Stimulated activated effector memory CD8-positive, alpha-beta T cell treated with anti-CD3 and anti-CD28 coated beads, Interleukin-12 subunit alpha, Interleukin-12 subunit beta, amount 100 ng/mL, for 72 hours (primary cell): ENCODE results near the gene MYH15.
A peak's percentile ranks its signal among the peaks of the same experiment; 100 is the strongest.

Experiments
- ATAC-seq: fragments of 150-1000 bp; cut with Tn5 transposase; 2 replicates; pipeline ENCODE4 v1.10.0; 2021
- DNase-seq, 2 donors: peaks; one replicate each; pipeline ENCODE4 v3.0.0; 2021 to 2022; ENCODE audit warnings: low spot score in 2 of 2
- H3K27ac Mint-ChIP-seq: one replicate; pipeline ENCODE4 v1.8.0; 2022; ENCODE audit warnings: mild to moderate bottlenecking, mixed read lengths
- H3K36me3 Mint-ChIP-seq: one replicate; pipeline ENCODE4 v1.8.0; 2022; ENCODE audit warnings: mild to moderate bottlenecking, mixed read lengths
- H3K4me1 Mint-ChIP-seq: one replicate; pipeline ENCODE4 v1.8.0; 2022; ENCODE audit warnings: mixed read lengths
- H3K4me3 Mint-ChIP-seq: one replicate; pipeline ENCODE4 v1.8.0; 2022; ENCODE audit warnings: mild to moderate bottlenecking, mixed read lengths
- H3K9me3 Mint-ChIP-seq: one replicate; pipeline ENCODE4 v1.8.0; 2022; ENCODE audit warnings: mixed read lengths

MYH15 gene

GRCh38 chr3:108493862-108494261 is 16.5 kb downstream of the MYH15 start:
- no peak overlapping the region for H3K4me3 Mint-ChIP-seq
- ATAC-seq (no peak), DNase-seq (no peak)
- no peaks in the 10 kb centered on the region for H3K36me3 Mint-ChIP-seq
- no peak overlapping the region for H3K27ac Mint-ChIP-seq
- H3K9me3 Mint-ChIP-seq = no peaks in the 10 kb centered on the region
- H3K4me1 Mint-ChIP-seq = peaks cover 6% of the 10 kb centered on the region

- H3K27ac Mint-ChIP-seq = no peak overlapping the region
- H3K4me1 Mint-ChIP-seq = peaks cover 6% of the 10 kb centered on the region
- H3K36me3 Mint-ChIP-seq = no peaks in the 10 kb centered on the region
- ATAC-seq (no peak), DNase-seq (no peak)
- no peaks in the 10 kb centered on the region for H3K9me3 Mint-ChIP-seq
- H3K4me3 Mint-ChIP-seq = no peak overlapping the region
Measured at GRCh38 chr3:108491456-108491855, 18.9 kb downstream of the MYH15 start.

- Mint-ChIP-seq H3K4me3 (no peak overlapping the region), H3K27ac (no peak overlapping the region), H3K9me3 (no peaks in the 10 kb centered on the region), H3K4me1 (peaks cover 6% of the 10 kb centered on the region), H3K36me3 (no peaks in the 10 kb centered on the region)
- DNase-seq (peak; percentile 14 to 61), ATAC-seq (peak; percentile 69)
Measured at GRCh38 chr3:108489776-108490175, 20.6 kb downstream of the MYH15 start.

GRCh38 chr3:108488631-108489030 is 21.8 kb downstream of the MYH15 start:
- Mint-ChIP-seq H3K36me3 (no peaks in the 10 kb centered on the region), H3K4me3 (no peak overlapping the region), H3K9me3 (no peaks in the 10 kb centered on the region), H3K27ac (no peak overlapping the region), H3K4me1 (peaks cover 6% of the 10 kb centered on the region)
- no peak for DNase-seq
- ATAC-seq = peak; percentile 31

- Mint-ChIP-seq H3K9me3 (no peaks in the 10 kb centered on the region), H3K27ac (no peak overlapping the region)
- ATAC-seq = no peak
Measured at GRCh38 chr3:108487439-108487838, 23.0 kb downstream of the MYH15 start.

GRCh38 chr3:108486941-108487340 is 23.5 kb downstream of the MYH15 start:
- no peak overlapping the region for H3K27ac Mint-ChIP-seq
- H3K9me3 Mint-ChIP-seq = no peaks in the 10 kb centered on the region
- DNase-seq = no peak
- no peaks in the 10 kb centered on the region for H3K4me1 Mint-ChIP-seq
- H3K36me3 Mint-ChIP-seq = no peaks in the 10 kb centered on the region
- no peak overlapping the region for H3K4me3 Mint-ChIP-seq
- no peak for ATAC-seq

More at GRCh38 chr3:108487439-108487838, 23.0 kb downstream of the MYH15 start:
- H3K4me3 Mint-ChIP-seq = no peak overlapping the region
- H3K36me3 Mint-ChIP-seq = no peaks in the 10 kb centered on the region
- no peaks in the 10 kb centered on the region for H3K4me1 Mint-ChIP-seq
- no peak for DNase-seq

GRCh38 chr3:108486338-108486737 is 24.1 kb downstream of the MYH15 start:
- H3K4me3 Mint-ChIP-seq = no peak overlapping the region
- H3K9me3 Mint-ChIP-seq = no peaks in the 10 kb centered on the region
- DNase-seq (no peak), ATAC-seq (no peak)
- no peak overlapping the region for H3K27ac Mint-ChIP-seq
- no peaks in the 10 kb centered on the region for H3K4me1 Mint-ChIP-seq
- H3K36me3 Mint-ChIP-seq = no peaks in the 10 kb centered on the region

- no peak overlapping the region for H3K27ac Mint-ChIP-seq
- ATAC-seq = no peak
- DNase-seq = no peak
- H3K4me1 Mint-ChIP-seq = no peaks in the 10 kb centered on the region
- no peak overlapping the region for H3K4me3 Mint-ChIP-seq
- no peaks in the 10 kb centered on the region for H3K36me3 Mint-ChIP-seq
- no peaks in the 10 kb centered on the region for H3K9me3 Mint-ChIP-seq
Measured at GRCh38 chr3:108485146-108485545, 25.2 kb downstream of the MYH15 start.

GRCh38 chr3:108479224-108479623 is 31.2 kb downstream of the MYH15 start:
- H3K36me3 Mint-ChIP-seq = no peaks in the 10 kb centered on the region
- no peaks in the 10 kb centered on the region for H3K9me3 Mint-ChIP-seq
- H3K4me1 Mint-ChIP-seq = no peaks in the 10 kb centered on the region
- no peak overlapping the region for H3K27ac Mint-ChIP-seq
- H3K4me3 Mint-ChIP-seq = no peak overlapping the region
- ATAC-seq (no peak), DNase-seq (no peak)

GRCh38 chr3:108477511-108478147 is 32.8 kb downstream of the MYH15 start:
- peak; percentile 65 for ATAC-seq
- no peaks in the 10 kb centered on the region for H3K36me3 Mint-ChIP-seq
- H3K27ac Mint-ChIP-seq = no peak overlapping the region

GRCh38 chr3:108475220-108475782 is 35.1 kb downstream of the MYH15 start:
- DNase-seq = no peak
- H3K9me3 Mint-ChIP-seq = no peaks in the 10 kb centered on the region
- no peak for ATAC-seq
- H3K27ac Mint-ChIP-seq = no peak overlapping the region
- H3K36me3 Mint-ChIP-seq = no peaks in the 10 kb centered on the region
- no peak overlapping the region for H3K4me3 Mint-ChIP-seq
- H3K4me1 Mint-ChIP-seq = peaks cover 5% of the 10 kb centered on the region

More at GRCh38 chr3:108477511-108478147, 32.8 kb downstream of the MYH15 start:
- Mint-ChIP-seq H3K4me1 (no peaks in the 10 kb centered on the region), H3K9me3 (no peaks in the 10 kb centered on the region), H3K4me3 (no peak overlapping the region)
- peak; percentile 30 to 64 for DNase-seq

GRCh38 chr3:108474581-108474980 is 35.8 kb downstream of the MYH15 start:
- peaks cover 5% of the 10 kb centered on the region for H3K4me1 Mint-ChIP-seq
- no peak overlapping the region for H3K27ac Mint-ChIP-seq
- no peak for ATAC-seq

GRCh38 chr3:108473711-108474110 is 36.7 kb downstream of the MYH15 start:
- Mint-ChIP-seq H3K36me3 (no peaks in the 10 kb centered on the region), H3K27ac (no peak overlapping the region), H3K4me3 (no peak overlapping the region), H3K4me1 (peaks cover 5% of the 10 kb centered on the region), H3K9me3 (no peaks in the 10 kb centered on the region)
- ATAC-seq = no peak
- DNase-seq = no peak

More at GRCh38 chr3:108474581-108474980, 35.8 kb downstream of the MYH15 start:
- DNase-seq = no peak
- Mint-ChIP-seq H3K4me3 (no peak overlapping the region), H3K36me3 (no peaks in the 10 kb centered on the region), H3K9me3 (no peaks in the 10 kb centered on the region)

- H3K9me3 Mint-ChIP-seq = no peaks in the 10 kb centered on the region
- ATAC-seq = peak; percentile 85
Measured at GRCh38 chr3:108472001-108472591, 38.3 kb downstream of the MYH15 start.

GRCh38 chr3:108471426-108471825 is 39.0 kb downstream of the MYH15 start:
- Mint-ChIP-seq H3K27ac (no peak overlapping the region), H3K4me1 (peaks cover 5% of the 10 kb centered on the region), H3K9me3 (no peaks in the 10 kb centered on the region), H3K36me3 (no peaks in the 10 kb centered on the region), H3K4me3 (no peak overlapping the region)
- DNase-seq = no peak
- no peak for ATAC-seq

More at GRCh38 chr3:108472001-108472591, 38.3 kb downstream of the MYH15 start:
- Mint-ChIP-seq H3K36me3 (no peaks in the 10 kb centered on the region), H3K27ac (no peak overlapping the region), H3K4me3 (no peak overlapping the region), H3K4me1 (peaks cover 5% of the 10 kb centered on the region)
- no peak for DNase-seq

- Mint-ChIP-seq H3K27ac (no peak overlapping the region), H3K4me3 (no peak overlapping the region), H3K4me1 (peaks cover 5% of the 10 kb centered on the region), H3K9me3 (no peaks in the 10 kb centered on the region), H3K36me3 (no peaks in the 10 kb centered on the region)
- DNase-seq (no peak), ATAC-seq (no peak)
Measured at GRCh38 chr3:108469126-108469525, 41.3 kb downstream of the MYH15 start.
